Spleen (tissue), 11 donors: ENCODE measurements around the gene BIRC5. TPM values are rescaled to one million over a fixed set of nuclear protein-coding genes. Genes with fewer than 3 reads are reported as not detected.

ENCODE experiments used
- DNase-seq: peaks from one replicate; pipeline ENCODE4 v3.0.0-alpha.2; 2020
- H3K27ac ChIP-seq, 8 donors: fragments of 200-600 bp; sonication (generic) in 7 of 8; 1 replicate in 4 of 8; 2 replicates in 4 of 8; pipeline versions ENCODE4 v1.5.0 to v1.8.0; 2016 to 2021; ENCODE audit warnings: inconsistent platforms in 4 of 8, mild to moderate bottlenecking in 4 of 8, moderate library complexity in 1 of 8
- H3K27me3 ChIP-seq, 7 donors: fragments of 200-600 bp; sonication (generic) in 6 of 7; replicated peaks in 1 of 7; 1 replicate in 4 of 7; 2 replicates in 3 of 7; pipeline versions ENCODE4 v1.5.0 to v1.8.0; 2016 to 2021; ENCODE audit warnings: inconsistent platforms in 3 of 7, mild to moderate bottlenecking in 1 of 7
- H3K36me3 ChIP-seq, 6 donors: fragments of 200-600 bp; sonication (generic) in 5 of 6; 1 replicate in 4 of 6; 2 replicates in 2 of 6; pipeline versions ENCODE4 v1.5.0 to v1.8.0; 2016 to 2021; ENCODE audit warnings: inconsistent platforms in 2 of 6
- H3K4me1 ChIP-seq, 6 donors: fragments of 200-600 bp; sonication (generic) in 5 of 6; 1 replicate in 3 of 6; 2 replicates in 3 of 6; pipeline versions ENCODE4 v1.5.0 to v1.8.0; 2016 to 2021; ENCODE audit warnings: inconsistent platforms in 3 of 6
- H3K4me3 ChIP-seq, 8 donors: fragments of 200-600 bp; sonication (generic) in 7 of 8; 1 replicate in 4 of 8; 2 replicates in 4 of 8; pipeline versions ENCODE4 v1.5.0 to v1.8.0; 2016 to 2021; ENCODE audit warnings: inconsistent platforms in 4 of 8, mild to moderate bottlenecking in 4 of 8, moderate library complexity in 2 of 8
- H3K9me3 ChIP-seq, 8 donors: fragments of 200-600 bp; sonication (generic) in 7 of 8; 1 replicate in 4 of 8; 2 replicates in 4 of 8; pipeline versions ENCODE4 v1.5.0 to v1.8.0; 2016 to 2021; ENCODE audit warnings: inconsistent platforms in 4 of 8
- CTCF ChIP-seq, 11 experiments: fragments of 200-600 bp in 7 of 11; fragments of 450-650 bp in 4 of 11; sonication (generic) in 4 of 11; IDR thresholded peaks in 8 of 11; conservative IDR thresholded peaks in 3 of 11; 1 replicate in 7 of 11; 2 replicates in 4 of 11; pipeline versions ENCODE4 v1.4.0 to v1.8.0; 2016 to 2021; ENCODE audit warnings: antibody characterized with exemption in 11 of 11, inconsistent platforms in 4 of 11, mild to moderate bottlenecking in 1 of 11
- POLR2A ChIP-seq, 3 donors: fragments of 450-650 bp; IDR thresholded peaks; one replicate each; pipeline ENCODE4 v1.5.1; 2017; ENCODE audit warnings: antibody characterized with exemption in 3 of 3, mild to moderate bottlenecking in 1 of 3
- POLR2AphosphoS5 ChIP-seq, 3 donors: sonication (generic); formaldehyde crosslinking; IDR thresholded peaks; one replicate each; pipeline ENCODE4 v1.5.1; 2017; ENCODE audit warnings: antibody characterized with exemption in 3 of 3
- WGBS, 5 donors: extraction: QIAGEN DNeasy Blood & Tissue Kit in 3 of 5; methylation state at CpG; one replicate each; pipeline versions ENCODE4 v1.1.5 to v1.1.7; 2013 to 2018; 5-methylcytosine and 5-hydroxymethylcytosine counted together
- intact Hi-C: fragments of 100-400 bp; cut with DNase I; formaldehyde crosslinking; loops from one replicate; pipeline ENCODE4 v1.15.0; 2023; ENCODE audit warnings: low total_unique reads
- polyA plus RNA-seq, 3 donors: library from polyadenylated mRNA; stranded (reverse); fragments of 200-250 nt; gene quantifications; one replicate each; pipeline ENCODE4 v1.2.1, GENCODE V29; 2013
- total RNA-seq, 7 donors: library from RNA; depleted of rRNA in 3 of 7; stranded (reverse); fragments of >200 nt in 3 of 7; fragmentation: NEBNext Ultra II Directional in 4 of 7; extraction: Animal tissue kit (Norgen Biotek cat#: 25700) in 4 of 7; gene quantifications; one replicate each; pipeline versions ENCODE4 v1.1.0 to v1.2.1, GENCODE V29; 2016 to 2021
- donor health status: healthy with polysubstance abuse.
- donor health status: DM: no; HTN: no; CAD: no; lungs with moderate emphysema.
- donor health status: DM: no; HTN: no; CAD: no.
- donor health status: Bipolar disorder and iron deficiency.
- donor health status: healthy.
- donor health status: DM: no; HTN: no; CAD: no.
- donor health status: DM: yes; HTN: yes; CAD: no.

The BIRC5 gene
- total and polyA plus RNA-seq, 10 donors = 2.1 to 11.9 (median 6.7) TPM

GRCh38 chr17:78225088-78225865 is 11.2 kb downstream of the BIRC5 start:
- peaks cover 0 to 44% (median 0%) of the 10 kb centered on the region in 6 donors for H3K36me3 ChIP-seq
- H3K4me1 ChIP-seq = peaks cover 0 to 16% (median 11%) of the 10 kb centered on the region in 6 donors
- WGBS, 5 donors = 94 to 95% (median 95%) methylated on average over 16 of the region's 16 CpGs
- no peak overlapping the region for H3K4me3 ChIP-seq
- no peak overlapping the region for H3K27ac ChIP-seq
- DNase-seq = no peak
- no peak for TF ChIP-seq POLR2A (IDR thresholded peaks at IDR 0.05)
- no peak for TF ChIP-seq CTCF (IDR thresholded peaks at IDR 0.05 in 8 of 11, conservative IDR thresholded peaks at IDR 0.05 in 3 of 11)
- TF ChIP-seq POLR2AphosphoS5 (IDR thresholded peaks at IDR 0.05) = no peak
- intact Hi-C loops = no loop called here
- no peaks in the 10 kb centered on the region for H3K9me3 ChIP-seq
- H3K27me3 ChIP-seq = peaks cover 0 to 40% (median 2%) of the 10 kb centered on the region in 7 donors

- DNase-seq = no peak
- Histone ChIP-seq H3K4me1 (peaks cover 0 to 21% (median 13%) of the 10 kb centered on the region in 6 donors), H3K4me3 (no peak overlapping the region), H3K27ac (no peak overlapping the region), H3K9me3 (no peaks in the 10 kb centered on the region), H3K27me3 (peaks cover 0 to 50% (median 11%) of the 10 kb centered on the region in 7 donors), H3K36me3 (peaks cover 0 to 37% (median 0%) of the 10 kb centered on the region in 6 donors)
- TF ChIP-seq CTCF (IDR thresholded peaks at IDR 0.05 in 8 of 11, conservative IDR thresholded peaks at IDR 0.05 in 3 of 11) = no peak
- TF ChIP-seq POLR2AphosphoS5 (IDR thresholded peaks at IDR 0.05) = no peak
- no peak for TF ChIP-seq POLR2A (IDR thresholded peaks at IDR 0.05)
- intact Hi-C loops = no loop called here
- WGBS, 5 donors = 68 to 77% (median 74%) methylated on average over 12 of the region's 12 CpGs
These were observed 12.2 kb downstream of the BIRC5 start for GRCh38 chr17:78226055-78226758.

- TF ChIP-seq CTCF (IDR thresholded peaks at IDR 0.05 in 8 of 11, conservative IDR thresholded peaks at IDR 0.05 in 3 of 11) (no peak), POLR2AphosphoS5 (IDR thresholded peaks at IDR 0.05) (peak; percentile 7 to 51 (median 41))
- Histone ChIP-seq H3K4me1 (peaks cover 0 to 28% (median 17%) of the 10 kb centered on the region in 6 donors), H3K27ac (no peak overlapping the region), H3K27me3 (peaks cover 0 to 57% (median 18%) of the 10 kb centered on the region in 7 donors), H3K4me3 (no peak overlapping the region), H3K9me3 (no peaks in the 10 kb centered on the region), H3K36me3 (peaks cover 0 to 30% (median 0%) of the 10 kb centered on the region in 6 donors)
- 30 to 45% (median 33%) methylated on average over 20 of the region's 20 CpGs for WGBS, 5 donors
- intact Hi-C loops = no loop called here
- DNase-seq = no peak
These were observed 12.9 kb downstream of the BIRC5 start for GRCh38 chr17:78226759-78227454.
